GM12891 (cell line): ENCODE results near the gene RERE.

ENCODE experiments used
- POLR2A ChIP-seq: IDR thresholded peaks from 2 replicates; pipeline ENCODE4 v1.6.1; 2011; ENCODE audit warnings: low read depth, low read length, control low read depth
- POLR2AphosphoS5 ChIP-seq: IDR thresholded peaks from 2 replicates; pipeline ENCODE4 v1.6.1; 2011; ENCODE audit warnings: low read depth, low read length, control low read depth
- SPI1 ChIP-seq: IDR thresholded peaks from 2 replicates; pipeline ENCODE4 v1.6.1; 2011; ENCODE audit warnings: low read depth, low read length, control low read depth

GRCh38 chr1:8329439-8329838 lies 488.0 kb downstream of the RERE start:
- TF ChIP-seq SPI1 = no peak
- no peak for TF ChIP-seq POLR2AphosphoS5
- TF ChIP-seq POLR2A = no peak
